Germinal center (tissue), 1 donor: ENCODE measurements around the gene KIRREL3.

ENCODE experiments used
- DNase-seq: peaks from one replicate; pipeline ENCODE4 v3.0.0; 2012; ENCODE audit warnings: mixed read lengths, low spot score

KIRREL3 gene

GRCh38 chr11:126419801-126420697 lies 580.5 kb downstream of the KIRREL3 start:
- peak; percentile 51 for DNase-seq

GRCh38 chr11:126418887-126419286 lies 581.7 kb downstream of the KIRREL3 start:
- DNase-seq, result no peak

- no peak for DNase-seq
These were observed 583.3 kb downstream of the KIRREL3 start for GRCh38 chr11:126417091-126417862.

- peak; percentile 95 for DNase-seq
These were observed 584.0 kb downstream of the KIRREL3 start for GRCh38 chr11:126416542-126417090.

- DNase-seq, result no peak
These were observed 584.7 kb downstream of the KIRREL3 start for GRCh38 chr11:126415669-126416420.

- DNase-seq, result no peak
These were observed 585.4 kb downstream of the KIRREL3 start for GRCh38 chr11:126415128-126415527.

- no peak for DNase-seq
These were observed 586.0 kb downstream of the KIRREL3 start for GRCh38 chr11:126414615-126415014.

- DNase-seq, result no peak
These were observed 586.6 kb downstream of the KIRREL3 start for GRCh38 chr11:126413843-126414405.

- no peak for DNase-seq
These were observed 587.1 kb downstream of the KIRREL3 start for GRCh38 chr11:126413426-126413825.

- no peak for DNase-seq
These were observed 588.6 kb downstream of the KIRREL3 start for GRCh38 chr11:126411971-126412381.

GRCh38 chr11:126410649-126411048 lies 589.9 kb downstream of the KIRREL3 start:
- DNase-seq, result no peak

GRCh38 chr11:126409620-126409985 lies 591.0 kb downstream of the KIRREL3 start:
- no peak for DNase-seq

- DNase-seq, result no peak
These were observed 591.5 kb downstream of the KIRREL3 start for GRCh38 chr11:126408901-126409619.

- no peak for DNase-seq
These were observed 592.1 kb downstream of the KIRREL3 start for GRCh38 chr11:126408496-126408895.

- no peak for DNase-seq
These were observed 592.8 kb downstream of the KIRREL3 start for GRCh38 chr11:126407682-126408288.

GRCh38 chr11:126407101-126407521 lies 593.5 kb downstream of the KIRREL3 start:
- DNase-seq, result no peak

- DNase-seq, result no peak
These were observed 594.2 kb downstream of the KIRREL3 start for GRCh38 chr11:126406368-126406767.

- no peak for DNase-seq
These were observed 594.7 kb downstream of the KIRREL3 start for GRCh38 chr11:126405906-126406305.

- no peak for DNase-seq
These were observed 595.2 kb downstream of the KIRREL3 start for GRCh38 chr11:126405374-126405773.

GRCh38 chr11:126404367-126404766 lies 596.2 kb downstream of the KIRREL3 start:
- no peak for DNase-seq

- DNase-seq, result no peak
These were observed 596.9 kb downstream of the KIRREL3 start for GRCh38 chr11:126403658-126404057.
